ENCODE measurements around the gene NOTO.

Gene NOTO

DNA sequence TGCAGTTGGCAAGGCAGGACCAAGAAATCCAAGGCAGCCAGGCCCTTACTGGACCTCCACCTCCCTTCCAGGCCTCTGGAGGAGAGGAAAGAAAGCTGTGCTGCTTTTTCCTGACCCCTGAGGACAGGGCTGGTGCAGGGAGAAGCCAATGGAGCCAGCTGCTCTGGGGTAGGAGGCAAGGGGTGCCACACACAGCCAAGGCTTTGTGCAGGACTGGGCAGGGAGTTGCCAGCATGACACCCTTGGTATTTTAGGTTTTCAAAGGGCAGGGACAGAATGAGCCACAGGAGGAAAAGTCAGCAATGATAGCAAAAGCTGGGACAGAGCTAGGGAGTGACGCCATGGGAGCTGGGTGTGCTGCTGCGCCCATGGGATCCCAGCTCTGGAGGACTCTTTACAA is 54.6 kb downstream of the NOTO start:
- Histone ChIP-seq H3K27me3 (ENCODE audit: control insufficient read depth, insufficient read depth, low read length) (no peaks in the 10 kb centered on the region), H3K9me3 (ENCODE audit: control insufficient read depth, low read length) (no peaks in the 10 kb centered on the region), H3K79me2 (no peaks in the 10 kb centered on the region), H3K4me1 (no peaks in the 10 kb centered on the region), H3K4me2 (ENCODE audit: low read length) (no peak overlapping the region), H3K27ac (no peak overlapping the region), H3K4me3 (ENCODE audit: low read depth, low read length) (no peak overlapping the region), H3K9ac (no peak overlapping the region), H2AFZ (no peak overlapping the region), H3K36me3 (ENCODE audit: control insufficient read depth, insufficient read depth, low read length) (no peaks in the 10 kb centered on the region)
- TF ChIP-seq CTCF (IDR thresholded peaks at IDR 0.05) = no peak

- Histone ChIP-seq H2AFZ (no peak overlapping the region), H3K27me3 (ENCODE audit: control insufficient read depth, insufficient read depth, low read length) (no peaks in the 10 kb centered on the region), H3K36me3 (ENCODE audit: control insufficient read depth, insufficient read depth, low read length) (no peaks in the 10 kb centered on the region), H3K9me3 (ENCODE audit: control insufficient read depth, low read length) (no peaks in the 10 kb centered on the region), H3K4me1 (no peaks in the 10 kb centered on the region), H3K4me3 (ENCODE audit: low read depth, low read length) (no peak overlapping the region), H3K9ac (no peak overlapping the region), H3K79me2 (no peaks in the 10 kb centered on the region), H3K27ac (no peak overlapping the region), H3K4me2 (ENCODE audit: low read length) (no peak overlapping the region)
- no peak for TF ChIP-seq CTCF (IDR thresholded peaks at IDR 0.05)
Measured at GRCh38 chr2:73257425-73258125, 55.2 kb downstream of the NOTO start.

GRCh38 chr2:73258186-73258912 is 56.0 kb downstream of the NOTO start:
- H3K9ac ChIP-seq = no peak overlapping the region
- no peak for TF ChIP-seq CTCF (IDR thresholded peaks at IDR 0.05)
- H3K27ac ChIP-seq = no peak overlapping the region
- no peak overlapping the region for H2AFZ ChIP-seq
- H3K4me2 ChIP-seq (ENCODE audit: low read length) = no peak overlapping the region
- H3K79me2 ChIP-seq = no peaks in the 10 kb centered on the region
- H3K27me3 ChIP-seq (ENCODE audit: control insufficient read depth, insufficient read depth, low read length) = no peaks in the 10 kb centered on the region
- H3K4me1 ChIP-seq = no peaks in the 10 kb centered on the region
- no peaks in the 10 kb centered on the region for H3K9me3 ChIP-seq (ENCODE audit: control insufficient read depth, low read length)
- H3K36me3 ChIP-seq (ENCODE audit: control insufficient read depth, insufficient read depth, low read length) = no peaks in the 10 kb centered on the region
- H3K4me3 ChIP-seq (ENCODE audit: low read depth, low read length) = no peak overlapping the region

- Histone ChIP-seq H3K9me3 (ENCODE audit: control insufficient read depth, low read length) (no peaks in the 10 kb centered on the region), H3K79me2 (no peaks in the 10 kb centered on the region), H3K4me2 (ENCODE audit: low read length) (no peak overlapping the region), H3K36me3 (ENCODE audit: control insufficient read depth, insufficient read depth, low read length) (no peaks in the 10 kb centered on the region), H3K9ac (no peak overlapping the region), H3K27me3 (ENCODE audit: control insufficient read depth, insufficient read depth, low read length) (no peaks in the 10 kb centered on the region), H2AFZ (no peak overlapping the region), H3K27ac (no peak overlapping the region), H3K4me3 (ENCODE audit: low read depth, low read length) (no peak overlapping the region), H3K4me1 (no peaks in the 10 kb centered on the region)
- TF ChIP-seq CTCF (IDR thresholded peaks at IDR 0.05) = no peak
Measured at GRCh38 chr2:73258913-73259215, 56.5 kb downstream of the NOTO start.

GRCh38 chr2:73259276-73259675 is 56.9 kb downstream of the NOTO start:
- H3K4me3 ChIP-seq (ENCODE audit: low read depth, low read length) = no peak overlapping the region
- no peaks in the 10 kb centered on the region for H3K27me3 ChIP-seq (ENCODE audit: control insufficient read depth, insufficient read depth, low read length)
- H3K4me2 ChIP-seq (ENCODE audit: low read length) = no peak overlapping the region
- no peaks in the 10 kb centered on the region for H3K79me2 ChIP-seq
- H3K27ac ChIP-seq = no peak overlapping the region
- H3K9me3 ChIP-seq (ENCODE audit: control insufficient read depth, low read length) = no peaks in the 10 kb centered on the region
- H3K36me3 ChIP-seq (ENCODE audit: control insufficient read depth, insufficient read depth, low read length) = no peaks in the 10 kb centered on the region
- no peaks in the 10 kb centered on the region for H3K4me1 ChIP-seq
- no peak overlapping the region for H3K9ac ChIP-seq
- no peak for TF ChIP-seq CTCF (IDR thresholded peaks at IDR 0.05)
- H2AFZ ChIP-seq = no peak overlapping the region
